Measurements from ENCODE around the gene EPM2A. TPM values are rescaled to one million over a fixed set of nuclear protein-coding genes. Genes with fewer than 3 reads are reported as not detected.

EPM2A gene
- total and polyA plus RNA-seq, 2 donors (not counting 3 experiments of a cell fraction or from before 2014, with no cell fraction given): 3.1 to 4.8 TPM

GRCh38 chr6:145690969-145691368 is 44.4 kb downstream of the EPM2A start:
- ChIA-PET POLR2A (no interaction called here), CTCF (no interaction called here)
- FAIRE-seq (no peak), DNase-seq (ENCODE audit: low read depth, low spot score) (no peak)
- no peak overlapping the region for H2AFZ ChIP-seq (ENCODE audit: low read depth, low read length)
- H3K36me3 ChIP-seq (ENCODE audit: control insufficient read depth in 2 of 2, extremely low read depth in 1 of 2, insufficient read depth in 2 of 2, low read length in 2 of 2): no peaks in the 10 kb centered on the region
- peaks cover 21% of the 10 kb centered on the region for H3K4me1 ChIP-seq (ENCODE audit: control insufficient read depth, extremely low read depth, insufficient read depth, low read length)
- H3K9me3 ChIP-seq (replicated peaks; ENCODE audit: control insufficient read depth, insufficient read depth, low read length): no peaks in the 10 kb centered on the region
- intact Hi-C loops (cut with micrococcal nuclease): no loop called here
- no peaks in the 10 kb centered on the region for H3K9me1 ChIP-seq (replicated peaks; ENCODE audit: control insufficient read depth, extremely low read depth, insufficient read depth, low read length)
- no peaks in the 10 kb centered on the region for H3K27me3 ChIP-seq (ENCODE audit: control insufficient read depth in 2 of 2, insufficient read depth in 2 of 2, low read length in 2 of 2)
- dilution Hi-C loops (cut with MboI; ENCODE audit: extremely low pct_ligation_motif_present, low sequenced_read_pairs): no loop called here
- no peak overlapping the region for H3K4me2 ChIP-seq (ENCODE audit: insufficient read depth, low read length)
- TF ChIP-seq JUN (IDR thresholded peaks at IDR 0.05; ENCODE audit: borderline replicate concordance, insufficient read depth, insufficient read length, low read depth) (no peak), CTCF (IDR thresholded peaks at IDR 0.05; ENCODE audit: extremely low read depth in 1 of 2, insufficient read depth in 1 of 2, low read depth in 1 of 2, low read length in 2 of 2) (no peak), POLR2AphosphoS5 (IDR thresholded peaks at IDR 0.05; ENCODE audit: insufficient read depth, low read depth, low read length) (no peak), GATA2 (IDR thresholded peaks at IDR 0.05; ENCODE audit: insufficient read depth, insufficient read length, low read depth, low read length) (no peak), MAX (IDR thresholded peaks at IDR 0.05; ENCODE audit: insufficient read depth, insufficient read length) (no peak), EZH2 (IDR thresholded peaks at IDR 0.05; ENCODE audit: borderline replicate concordance, low read depth, low read length, severe bottlenecking) (no peak), FOS (IDR thresholded peaks at IDR 0.05; ENCODE audit: borderline replicate concordance, insufficient read depth, low read length) (no peak), POLR2A (IDR thresholded peaks at IDR 0.05; ENCODE audit: low read depth, low read length) (no peak), MYC (IDR thresholded peaks at IDR 0.05; ENCODE audit: low read depth, low read length) (no peak)
- H3K9ac ChIP-seq (replicated peaks; ENCODE audit: extremely low read depth, insufficient read depth, low read length): no peak overlapping the region
- no peaks in the 10 kb centered on the region for H4K20me1 ChIP-seq (replicated peaks; ENCODE audit: control insufficient read depth, extremely low read depth, insufficient read depth, low read length)
- no peak overlapping the region for H3K4me3 ChIP-seq (replicated peaks in 1 of 3; ENCODE audit: insufficient read depth in 1 of 3, low read depth in 1 of 3, low read length in 3 of 3)
- H3K27ac ChIP-seq (ENCODE audit: insufficient read depth, low read depth, low read length): no peak overlapping the region
- no peaks in the 10 kb centered on the region for H3K79me2 ChIP-seq (ENCODE audit: control insufficient read depth, insufficient read depth, low read length)
- BruUV-seq (replicated peaks): no TSS peak
